OCI-LY7 (cell line): ENCODE measurements around the gene PCED1B.

Experiments
- CTCF ChIP-seq: fragments of 200-600 bp; sonication (generic); conservative IDR thresholded peaks from 2 replicates; pipeline ENCODE4 v1.5.1; 2014; ENCODE audit warnings: mild to moderate bottlenecking, antibody characterized with exemption, low read length, moderate library complexity, mixed read lengths
- EZH2phosphoT487 ChIP-seq: fragments of 200-600 bp; sonication (generic); IDR thresholded peaks from 2 replicates; pipeline ENCODE4 v1.6.1; 2018; ENCODE audit warnings: low read depth, borderline replicate concordance, mild to moderate bottlenecking, mixed run types, antibody characterized with exemption, low read length, moderate library complexity, mixed read lengths

DNA sequence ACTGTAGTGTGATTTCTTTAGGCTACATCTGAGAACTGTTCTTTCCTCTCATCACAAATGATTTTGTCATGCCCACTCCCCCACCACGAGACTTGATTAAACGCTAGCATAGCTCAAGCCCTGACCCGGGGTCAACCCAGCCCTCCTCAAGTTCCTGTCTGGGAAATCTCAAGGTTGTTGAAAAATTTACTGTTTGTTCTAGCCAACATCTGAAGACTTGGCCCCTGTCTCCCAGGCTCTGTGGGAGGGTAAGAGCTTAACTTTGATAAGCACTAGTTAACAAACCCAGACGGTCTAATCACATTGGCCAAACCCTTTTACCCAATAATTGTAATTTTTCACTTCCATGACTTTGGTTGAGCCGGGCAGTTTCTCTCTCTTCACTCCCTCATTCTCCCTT lies 86.5 kb downstream of the PCED1B start:
- TF ChIP-seq CTCF (no peak), EZH2phosphoT487 (no peak)
